Fibroblast of lung (primary cell): ENCODE measurements around the gene C4orf50. TPM values are rescaled to one million over a fixed set of nuclear protein-coding genes. Genes with fewer than 3 reads are reported as not detected.

ENCODE experiments used
- DNase-seq, 2 donors: peaks; one replicate each; pipeline versions ENCODE4 v3.0.0 to v3.0.0-alpha.2; 2010; ENCODE audit warnings: low read depth in 2 of 2
- H2AFZ ChIP-seq: 2 replicates; pipeline ENCODE4 v1.5.1; 2012; ENCODE audit warnings: low read length, control low read depth, inconsistent platforms
- H3K27ac ChIP-seq: 2 replicates; pipeline ENCODE4 v1.5.1; 2011; ENCODE audit warnings: low read length, control low read depth; ENCODE audit not compliant: insufficient read depth
- H3K27me3 ChIP-seq: 2 replicates; pipeline ENCODE4 v1.5.1; 2011; ENCODE audit warnings: mild to moderate bottlenecking, low read length; ENCODE audit not compliant: control insufficient read depth, insufficient read depth
- H3K36me3 ChIP-seq: 2 replicates; pipeline ENCODE4 v1.5.1; 2011; ENCODE audit warnings: low read length; ENCODE audit not compliant: control insufficient read depth, insufficient read depth
- H3K4me1 ChIP-seq: 2 replicates; pipeline ENCODE4 v1.5.1; 2011; ENCODE audit warnings: low read length; ENCODE audit not compliant: control insufficient read depth, insufficient read depth; ENCODE audit errors: extremely low read depth
- H3K4me2 ChIP-seq: 2 replicates; pipeline ENCODE4 v1.5.1; 2011; ENCODE audit warnings: low read length, control low read depth; ENCODE audit not compliant: insufficient read depth; ENCODE audit errors: extremely low read depth
- H3K4me3 ChIP-seq, 4 experiments: fragments of 200-600 bp in 1 of 4; sonication (generic) in 1 of 4; replicated peaks in 1 of 4; 2 replicates each; pipeline ENCODE4 v1.5.1; 2011 to 2016; ENCODE audit warnings: low read length in 4 of 4, low read depth in 3 of 4, mild to moderate bottlenecking in 3 of 4, control low read depth in 2 of 4, inconsistent platforms in 1 of 4, mixed read lengths in 1 of 4; ENCODE audit not compliant: insufficient read depth in 1 of 4; ENCODE audit errors: control extremely low read depth in 1 of 4
- H3K79me2 ChIP-seq: 2 replicates; pipeline ENCODE4 v1.5.1; 2012; ENCODE audit warnings: mild to moderate bottlenecking, low read length, inconsistent platforms; ENCODE audit not compliant: control insufficient read depth, insufficient read depth
- H3K9ac ChIP-seq: 2 replicates; pipeline ENCODE4 v1.5.1; 2011; ENCODE audit warnings: mild to moderate bottlenecking, low read length, control low read depth; ENCODE audit not compliant: insufficient read depth
- H3K9me3 ChIP-seq: 2 replicates; pipeline ENCODE4 v1.5.1; 2012; ENCODE audit warnings: low read depth, low read length; ENCODE audit not compliant: control insufficient read depth, insufficient read depth
- H4K20me1 ChIP-seq: 2 replicates; pipeline ENCODE4 v1.5.1; 2011; ENCODE audit warnings: low read length; ENCODE audit not compliant: control insufficient read depth, insufficient read depth; ENCODE audit errors: extremely low read depth
- EZH2 ChIP-seq: IDR thresholded peaks from 2 replicates; pipeline ENCODE4 v1.5.1; 2012; ENCODE audit warnings: low read length, control low read depth, mild to moderate bottlenecking; ENCODE audit errors: missing control alignments
- polyA plus RNA-seq, 2 donors: library from polyadenylated mRNA; depleted of rRNA in 1 of 2; stranded (reverse) in 1 of 2; unstranded in 1 of 2; fragments of >200 nt; gene quantifications; 2 replicates each; pipeline ENCODE4 v1.2.1, GENCODE V29; 2011 to 2012; ENCODE audit warnings: missing spikeins in 1 of 2
- total RNA-seq: library from RNA; depleted of rRNA; stranded (reverse); fragments of >200 nt; gene quantifications from 2 replicates; pipeline ENCODE4 v1.2.1, GENCODE V29; 2014
- TF ChIP-seq, protein P1 (sequence below), 2 donors: IDR thresholded peaks in 1 of 2; conservative IDR thresholded peaks in 1 of 2; 1 replicate in 1 of 2; 2 replicates in 1 of 2; pipeline ENCODE4 v1.5.1; 2011 to 2012; ENCODE audit warnings: low read length in 2 of 2, control low read depth in 1 of 2, inconsistent platforms in 1 of 2, low read depth in 1 of 2, mild to moderate bottlenecking in 1 of 2

C4orf50 gene
- total and polyA plus RNA-seq, 2 donors (not counting 1 experiment from before 2014, with no cell fraction given): not detected

DNA sequence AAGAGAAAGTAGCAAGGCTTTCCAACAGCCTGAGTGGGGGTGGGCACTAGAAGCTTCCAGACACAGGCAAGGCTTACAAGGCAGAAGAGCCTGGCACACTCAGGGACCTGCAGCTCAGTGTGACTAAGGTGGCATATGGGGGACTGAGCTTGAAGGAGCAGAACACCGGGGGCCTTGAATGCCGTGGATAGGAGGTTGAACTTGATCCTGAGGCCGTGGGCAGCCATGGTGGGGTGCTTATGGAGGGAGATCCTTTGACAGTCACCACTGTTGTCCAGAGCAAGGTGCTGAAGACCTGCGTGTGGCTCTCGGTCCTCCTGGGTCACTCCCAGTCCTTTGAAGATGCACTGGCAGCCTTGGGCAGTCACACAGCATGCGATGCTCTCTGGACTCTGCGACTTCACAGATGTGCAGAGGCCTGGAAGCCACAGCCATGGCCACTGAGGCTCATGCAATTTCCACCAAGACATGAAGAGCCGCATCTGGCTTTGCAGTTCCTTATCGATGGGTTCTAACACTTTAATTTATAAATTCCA is 18.3 kb downstream of the C4orf50 start:
- H3K9me3 ChIP-seq: no peaks in the 10 kb centered on the region
- DNase-seq: no peak
- no peaks in the 10 kb centered on the region for H4K20me1 ChIP-seq

DNA sequence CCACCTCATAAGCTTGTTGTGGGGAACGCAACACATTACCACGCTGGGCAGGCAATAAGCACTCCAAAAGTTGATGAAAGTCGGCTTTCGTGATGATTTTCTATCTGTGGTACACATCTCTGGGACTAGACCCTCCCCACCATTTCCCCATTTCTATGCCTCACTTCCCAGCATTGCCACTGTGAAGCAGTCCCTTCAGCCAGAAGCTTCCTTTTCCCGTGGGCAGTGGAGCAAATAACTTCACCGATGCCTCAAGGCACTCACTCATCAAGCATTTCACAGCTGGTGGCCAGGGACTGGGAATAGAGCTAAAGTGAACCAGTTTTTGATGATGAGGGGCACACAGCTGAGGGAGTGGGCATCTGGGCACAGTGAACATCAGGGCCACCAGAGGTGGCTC is 18.9 kb downstream of the C4orf50 start:
- no peak overlapping the region for H2AFZ ChIP-seq
- no peak for TF ChIP-seq EZH2
- TF ChIP-seq, protein P1, sequence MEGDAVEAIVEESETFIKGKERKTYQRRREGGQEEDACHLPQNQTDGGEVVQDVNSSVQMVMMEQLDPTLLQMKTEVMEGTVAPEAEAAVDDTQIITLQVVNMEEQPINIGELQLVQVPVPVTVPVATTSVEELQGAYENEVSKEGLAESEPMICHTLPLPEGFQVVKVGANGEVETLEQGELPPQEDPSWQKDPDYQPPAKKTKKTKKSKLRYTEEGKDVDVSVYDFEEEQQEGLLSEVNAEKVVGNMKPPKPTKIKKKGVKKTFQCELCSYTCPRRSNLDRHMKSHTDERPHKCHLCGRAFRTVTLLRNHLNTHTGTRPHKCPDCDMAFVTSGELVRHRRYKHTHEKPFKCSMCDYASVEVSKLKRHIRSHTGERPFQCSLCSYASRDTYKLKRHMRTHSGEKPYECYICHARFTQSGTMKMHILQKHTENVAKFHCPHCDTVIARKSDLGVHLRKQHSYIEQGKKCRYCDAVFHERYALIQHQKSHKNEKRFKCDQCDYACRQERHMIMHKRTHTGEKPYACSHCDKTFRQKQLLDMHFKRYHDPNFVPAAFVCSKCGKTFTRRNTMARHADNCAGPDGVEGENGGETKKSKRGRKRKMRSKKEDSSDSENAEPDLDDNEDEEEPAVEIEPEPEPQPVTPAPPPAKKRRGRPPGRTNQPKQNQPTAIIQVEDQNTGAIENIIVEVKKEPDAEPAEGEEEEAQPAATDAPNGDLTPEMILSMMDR (conservative IDR thresholded peaks at IDR 0.05 in 1 of 2, IDR thresholded peaks at IDR 0.05 in 1 of 2; ENCODE audit: low read depth in 1 of 2, low read length in 2 of 2): no peak
- H3K9ac ChIP-seq: no peak overlapping the region
- no peaks in the 10 kb centered on the region for H3K9me3 ChIP-seq
- H3K27me3 ChIP-seq: no peaks in the 10 kb centered on the region
- H3K79me2 ChIP-seq: no peaks in the 10 kb centered on the region
- H3K4me3 ChIP-seq: no peak overlapping the region
- no peak overlapping the region for H3K4me2 ChIP-seq
- no peak overlapping the region for H3K27ac ChIP-seq
- H3K4me1 ChIP-seq: no peaks in the 10 kb centered on the region
- no peaks in the 10 kb centered on the region for H3K36me3 ChIP-seq
- DNase-seq: no peak
- H4K20me1 ChIP-seq: no peaks in the 10 kb centered on the region

More for the DNA sequence above, 18.3 kb downstream of the C4orf50 start:
- Histone ChIP-seq H3K4me2 (no peak overlapping the region), H3K27me3 (no peaks in the 10 kb centered on the region), H3K79me2 (no peaks in the 10 kb centered on the region), H3K9ac (no peak overlapping the region), H3K27ac (no peak overlapping the region), H3K4me1 (no peaks in the 10 kb centered on the region), H2AFZ (no peak overlapping the region), H3K36me3 (no peaks in the 10 kb centered on the region), H3K4me3 (no peak overlapping the region)
- TF ChIP-seq EZH2: no peak
- TF ChIP-seq, protein P1 (conservative IDR thresholded peaks at IDR 0.05 in 1 of 2, IDR thresholded peaks at IDR 0.05 in 1 of 2; ENCODE audit: low read depth in 1 of 2, low read length in 2 of 2): no peak

DNA sequence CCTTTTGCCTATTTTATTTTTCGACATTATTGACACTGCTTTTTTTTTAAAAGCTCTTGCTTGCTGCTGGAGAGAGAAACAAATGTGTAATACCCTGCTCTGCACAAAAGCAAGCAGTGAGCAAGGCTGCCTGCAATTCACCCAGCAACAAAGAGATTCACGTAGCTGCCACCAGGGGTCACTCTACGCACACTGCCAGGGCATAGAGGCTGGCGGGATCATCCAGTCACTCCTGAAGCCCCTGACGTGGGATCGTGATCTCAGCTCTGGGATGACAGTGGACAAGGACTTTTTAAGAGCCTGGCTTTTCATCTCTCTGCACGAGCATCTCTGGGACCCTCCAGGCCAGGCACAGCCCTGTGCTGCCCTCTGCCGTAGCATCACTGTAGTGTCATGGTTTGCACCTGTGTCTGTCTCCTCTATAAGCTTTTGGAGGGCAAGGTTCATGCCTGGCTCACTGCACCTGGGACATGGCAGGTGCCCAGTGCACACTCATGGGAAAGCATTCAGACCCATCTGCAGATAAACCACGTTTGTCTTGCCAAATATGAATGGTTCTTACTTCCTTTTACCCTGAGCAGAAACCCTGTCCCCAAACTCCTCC is 19.8 kb downstream of the C4orf50 start:
- Histone ChIP-seq H3K36me3 (no peaks in the 10 kb centered on the region), H3K9ac (no peak overlapping the region), H3K4me1 (no peaks in the 10 kb centered on the region), H3K27me3 (no peaks in the 10 kb centered on the region), H3K4me2 (no peak overlapping the region), H3K9me3 (no peaks in the 10 kb centered on the region), H3K79me2 (no peaks in the 10 kb centered on the region), H3K27ac (no peak overlapping the region), H4K20me1 (no peaks in the 10 kb centered on the region), H2AFZ (no peak overlapping the region), H3K4me3 (no peak overlapping the region)
- TF ChIP-seq, protein P1 (conservative IDR thresholded peaks at IDR 0.05 in 1 of 2, IDR thresholded peaks at IDR 0.05 in 1 of 2; ENCODE audit: low read depth in 1 of 2, low read length in 2 of 2): peak; percentile 64 to 90
- no peak for TF ChIP-seq EZH2
- peak; percentile 38 to 56 for DNase-seq
